HEK293 (cell line): ENCODE measurements around the gene JPH4.

ENCODE experiments used
- CTCF ChIA-PET: fragments of 350-600 bp; formaldehyde crosslinking; extraction: SDS; loops from one replicate; lab custom pipeline; 2021; ENCODE audit warnings: antibody characterized with exemption; lab: Yijun Ruan, JAX
- POLR2A ChIA-PET: fragments of 300-600 bp; formaldehyde crosslinking; extraction: SDS; loops from one replicate; lab custom pipeline; 2020; ENCODE audit warnings: antibody characterized with exemption, inconsistent platforms; lab: Yijun Ruan, JAX
- H3K27ac ChIP-seq: fragments of 200-500 bp; sonication (Bioruptor generic); 2 replicates; pipeline ENCODE4 v1.5.1; 2014; ENCODE audit warnings: low read depth, low read length, control low read depth, inconsistent platforms; ENCODE audit errors: extremely low read depth
- H3K36me3 ChIP-seq, 2 experiments: fragments of 200-500 bp in 1 of 2; sonication (Bioruptor generic) in 1 of 2; 1 replicate in 1 of 2; 2 replicates in 1 of 2; pipeline ENCODE4 v1.5.1; 2014 to 2017; ENCODE audit warnings: inconsistent platforms in 2 of 2, low read length in 2 of 2; ENCODE audit not compliant: control insufficient read depth in 2 of 2, insufficient read depth in 1 of 2
- H3K4me1 ChIP-seq: fragments of 200-500 bp; sonication (Bioruptor generic); 2 replicates; pipeline ENCODE4 v1.5.1; 2014; ENCODE audit warnings: mild to moderate bottlenecking, low read length, inconsistent platforms; ENCODE audit not compliant: control insufficient read depth, insufficient read depth
- H3K4me3 ChIP-seq: 2 replicates; pipeline ENCODE4 v1.5.1; 2011; ENCODE audit warnings: low read depth, mild to moderate bottlenecking, control low read depth, low read length, moderate library complexity
- H3K9me3 ChIP-seq: fragments of 200-500 bp; sonication (Bioruptor generic); 2 replicates; pipeline ENCODE4 v1.5.1; 2014; ENCODE audit warnings: low read depth, low read length, inconsistent platforms; ENCODE audit not compliant: control insufficient read depth, insufficient read depth
- FEZF1 ChIP-seq: fragments of 450-650 bp; formaldehyde crosslinking; IDR thresholded peaks from 2 replicates; pipeline ENCODE4 v1.5.1; 2016; ENCODE audit warnings: missing biosample characterization, missing genetic modification characterization
- KLF8 ChIP-seq: fragments of 450-650 bp; formaldehyde crosslinking; IDR thresholded peaks from 2 replicates; pipeline ENCODE4 v1.5.1; 2016; ENCODE audit warnings: missing biosample characterization, missing genetic modification characterization
- MYNN ChIP-seq: fragments of 450-650 bp; formaldehyde crosslinking; IDR thresholded peaks from 2 replicates; pipeline ENCODE4 v1.5.1; 2016; ENCODE audit warnings: missing biosample characterization, missing genetic modification characterization, borderline replicate concordance
- REST ChIP-seq: fragments of 450-650 bp; formaldehyde crosslinking; IDR thresholded peaks from 2 replicates; pipeline ENCODE4 v1.5.1; 2016; ENCODE audit warnings: missing biosample characterization, missing genetic modification characterization
- TSHZ1 ChIP-seq: fragments of 450-650 bp; formaldehyde crosslinking; IDR thresholded peaks from 2 replicates; pipeline ENCODE4 v1.5.1; 2016; ENCODE audit warnings: missing biosample characterization, missing genetic modification characterization, borderline replicate concordance
- ZEB2 ChIP-seq: fragments of 450-650 bp; formaldehyde crosslinking; IDR thresholded peaks from 2 replicates; pipeline ENCODE4 v1.5.1; 2016; ENCODE audit warnings: missing biosample characterization, missing genetic modification characterization
- ZNF174 ChIP-seq: fragments of 450-650 bp; formaldehyde crosslinking; IDR thresholded peaks from 2 replicates; pipeline ENCODE4 v1.5.0; 2017; ENCODE audit warnings: missing biosample characterization, mild to moderate bottlenecking, missing genetic modification characterization
- ZNF280C ChIP-seq: fragments of 450-650 bp; formaldehyde crosslinking; IDR thresholded peaks from 2 replicates; pipeline ENCODE4 v1.5.1; 2016; ENCODE audit warnings: missing biosample characterization, missing genetic modification characterization
- ZNF302 ChIP-seq: fragments of 450-650 bp; formaldehyde crosslinking; IDR thresholded peaks from 2 replicates; pipeline ENCODE4 v1.5.1; 2016; ENCODE audit warnings: missing biosample characterization, missing genetic modification characterization, low read depth
- ZNF324 ChIP-seq: fragments of 450-650 bp; formaldehyde crosslinking; IDR thresholded peaks from 2 replicates; pipeline ENCODE4 v1.5.1; 2016; ENCODE audit warnings: missing biosample characterization, missing genetic modification characterization
- ZNF426 ChIP-seq: fragments of 450-650 bp; formaldehyde crosslinking; IDR thresholded peaks from 2 replicates; pipeline ENCODE4 v1.5.1; 2017; ENCODE audit warnings: missing biosample characterization, missing genetic modification characterization, mild to moderate bottlenecking, inconsistent platforms, moderate library complexity
- ZNF513 ChIP-seq: fragments of 450-650 bp; IDR thresholded peaks from 2 replicates; pipeline ENCODE4 v1.5.1; 2018; ENCODE audit warnings: missing biosample characterization, missing genetic modification characterization
- ZNF645 ChIP-seq: fragments of 450-650 bp; formaldehyde crosslinking; IDR thresholded peaks from 2 replicates; pipeline ENCODE4; 2016; ENCODE audit warnings: missing biosample characterization, missing genetic modification characterization
- ZNF76 ChIP-seq: fragments of 450-650 bp; formaldehyde crosslinking; IDR thresholded peaks from 2 replicates; pipeline ENCODE4; 2016; ENCODE audit warnings: low read depth, missing biosample characterization, missing genetic modification characterization, borderline replicate concordance
- ZNF776 ChIP-seq: fragments of 450-650 bp; formaldehyde crosslinking; IDR thresholded peaks from 2 replicates; pipeline ENCODE4 v1.5.0; 2017; ENCODE audit warnings: missing biosample characterization, missing genetic modification characterization, borderline replicate concordance
- ZNF830 ChIP-seq: fragments of 450-650 bp; IDR thresholded peaks from 2 replicates; pipeline ENCODE4 v1.5.0; 2018; ENCODE audit warnings: missing biosample characterization, missing genetic modification characterization, low read depth, mild to moderate bottlenecking, moderate library complexity

The JPH4 gene

GRCh38 chr14:23563473-23564180 is 15.0 kb downstream of the JPH4 start:
- TF ChIP-seq ZNF645 (tag by site-specific recombination) = no peak
- no peak for TF ChIP-seq ZNF174
- no peak for TF ChIP-seq TSHZ1
- TF ChIP-seq ZNF776 = no peak
- TF ChIP-seq ZNF830 (tag by site-specific recombination) = no peak
- no peak for TF ChIP-seq FEZF1
- no peak for TF ChIP-seq ZNF280C (tag by site-specific recombination)
- no peak for TF ChIP-seq ZNF302 (tag by site-specific recombination)
- TF ChIP-seq ZNF76 (tag by site-specific recombination) = no peak
- TF ChIP-seq MYNN (tag by site-specific recombination) = no peak
- TF ChIP-seq ZNF426 (tag by site-specific recombination) = no peak
- TF ChIP-seq ZEB2 (tag by site-specific recombination) = no peak
- no peak for TF ChIP-seq ZNF513 (tag by site-specific recombination)
- TF ChIP-seq KLF8 = no peak
- TF ChIP-seq ZNF324 (tag by site-specific recombination) = no peak
- no peak for TF ChIP-seq REST (tag by site-specific recombination)
- Histone ChIP-seq H3K9me3 (no peaks in the 10 kb centered on the region), H3K4me3 (no peak overlapping the region), H3K4me1 (peaks cover 9% of the 10 kb centered on the region), H3K27ac (no peak overlapping the region), H3K36me3 (peaks cover 17 to 75% of the 10 kb centered on the region in 2 experiments; a peak in 2 of 3 replicates)
- CTCF ChIA-PET = interaction anchor here (0.6 to 10.1 kb wide), 11 partner anchors 9 to 1839 kb away, joined by 3 to 338 read pairs (median 4); partner anchors contain the start of gene ZFHX2
- POLR2A ChIA-PET = interaction anchor here (1.3 to 1.6 kb wide), 2 partner anchors 8 to 85 kb away, joined by 3 to 5 read pairs; no protein-coding TSS in a partner anchor
